Hematopoietic multipotent progenitor cell (in vitro differentiated cells): ENCODE data around the gene MB21D2. TPM values are rescaled to one million over a fixed set of nuclear protein-coding genes. Genes with fewer than 3 reads are reported as not detected.
A peak's percentile ranks its signal among the peaks of the same experiment; 100 is the strongest.
"Not testable (repeated sequence)": the region's sequence is repeated elsewhere in the genome, so short reads cannot be mapped to it uniquely, and the experiment has no call there.

Source experiments
- DNase-seq, 3 donors: peaks; one replicate each; pipeline ENCODE4 v3.0.0-alpha.2; 2011 to 2015; ENCODE audit warnings: low read depth in 2 of 3, low spot score in 2 of 3
- total RNA-seq: library from RNA; depleted of rRNA; stranded (reverse); fragments of >200 nt; gene quantifications from one replicate; pipeline ENCODE4 v1.2.3, GENCODE V29; 2012

MB21D2 gene
- total RNA-seq, 1 donor = 0.54 TPM

- no peak for DNase-seq
Measured at GRCh38 chr3:192863091-192863420, 54.6 kb downstream of the MB21D2 start.

GRCh38 chr3:192862408-192863090 is 55.1 kb downstream of the MB21D2 start:
- no peak for DNase-seq

GRCh38 chr3:192861972-192862371 is 55.7 kb downstream of the MB21D2 start:
- DNase-seq = no peak

GRCh38 chr3:192860454-192860853 is 57.2 kb downstream of the MB21D2 start:
- DNase-seq = no peak

GRCh38 chr3:192858849-192859585 is 58.6 kb downstream of the MB21D2 start:
- no peak for DNase-seq

GRCh38 chr3:192857260-192857661 is 60.4 kb downstream of the MB21D2 start:
- DNase-seq = no peak

GRCh38 chr3:192855434-192855833 is 62.2 kb downstream of the MB21D2 start:
- DNase-seq = no peak

GRCh38 chr3:192851821-192852372 is 65.8 kb downstream of the MB21D2 start:
- peak in 2 of 3 donors; percentile 26 to 45 for DNase-seq

GRCh38 chr3:192850451-192850981 is 67.1 kb downstream of the MB21D2 start:
- DNase-seq = no peak

GRCh38 chr3:192849821-192850220 is 67.8 kb downstream of the MB21D2 start:
- DNase-seq = not testable (repeated sequence)

- DNase-seq = no peak
Measured at GRCh38 chr3:192848371-192849233, 69.1 kb downstream of the MB21D2 start.

- DNase-seq = no peak
Measured at GRCh38 chr3:192847941-192848340, 69.7 kb downstream of the MB21D2 start.

- no peak for DNase-seq
Measured at GRCh38 chr3:192845526-192845855, 72.2 kb downstream of the MB21D2 start.

GRCh38 chr3:192844836-192845525 is 72.7 kb downstream of the MB21D2 start:
- DNase-seq = no peak

- no peak for DNase-seq
Measured at GRCh38 chr3:192844486-192844765, 73.2 kb downstream of the MB21D2 start.

GRCh38 chr3:192843723-192844485 is 73.8 kb downstream of the MB21D2 start:
- DNase-seq = no peak

GRCh38 chr3:192843119-192843518 is 74.5 kb downstream of the MB21D2 start:
- no peak for DNase-seq

GRCh38 chr3:192842711-192843110 is 74.9 kb downstream of the MB21D2 start:
- no peak for DNase-seq

- no peak for DNase-seq
Measured at GRCh38 chr3:192842138-192842537, 75.5 kb downstream of the MB21D2 start.

- DNase-seq = no peak
Measured at GRCh38 chr3:192841428-192841827, 76.2 kb downstream of the MB21D2 start.
